ENCODE results near the gene GLIPR1L2.
A peak's percentile ranks its signal among the peaks of the same experiment; 100 is the strongest.
"Not testable (repeated sequence)": the region's sequence is repeated elsewhere in the genome, so short reads cannot be mapped to it uniquely, and the experiment has no call there.

Gene GLIPR1L2

GRCh38 chr12:75437564-75437963 lies 46.7 kb downstream of the GLIPR1L2 start:
- peak; percentile 33 for DNase-seq

GRCh38 chr12:75438059-75438754 lies 47.3 kb downstream of the GLIPR1L2 start:
- DNase-seq = no peak

GRCh38 chr12:75439048-75439447 lies 48.2 kb downstream of the GLIPR1L2 start:
- DNase-seq = peak; percentile 38

GRCh38 chr12:75439930-75440329 lies 49.0 kb downstream of the GLIPR1L2 start:
- peak; percentile 64 for DNase-seq

GRCh38 chr12:75441687-75442449 lies 51.0 kb downstream of the GLIPR1L2 start:
- not testable (repeated sequence) for DNase-seq

- DNase-seq = not testable (repeated sequence)
Measured at GRCh38 chr12:75442454-75442853, 51.6 kb downstream of the GLIPR1L2 start.

GRCh38 chr12:75443709-75444108 lies 52.8 kb downstream of the GLIPR1L2 start:
- no peak for DNase-seq

GRCh38 chr12:75444429-75445136 lies 53.7 kb downstream of the GLIPR1L2 start:
- DNase-seq = peak; percentile 72

GRCh38 chr12:75445137-75445507 lies 54.2 kb downstream of the GLIPR1L2 start:
- DNase-seq = not testable (repeated sequence)

- peak; percentile 90 for DNase-seq
Measured at GRCh38 chr12:75446857-75447256, 56.0 kb downstream of the GLIPR1L2 start.

- DNase-seq = peak; percentile 42
Measured at GRCh38 chr12:75447691-75448393, 57.0 kb downstream of the GLIPR1L2 start.

GRCh38 chr12:75452675-75453330 lies 61.9 kb downstream of the GLIPR1L2 start:
- DNase-seq = peak; percentile 44

GRCh38 chr12:75455839-75456238 lies 65.0 kb downstream of the GLIPR1L2 start:
- DNase-seq = no peak

- DNase-seq = no peak
Measured at GRCh38 chr12:75457191-75457590, 66.3 kb downstream of the GLIPR1L2 start.

GRCh38 chr12:75457866-75458265 lies 67.0 kb downstream of the GLIPR1L2 start:
- DNase-seq = not testable (repeated sequence)

GRCh38 chr12:75459755-75460154 lies 68.9 kb downstream of the GLIPR1L2 start:
- DNase-seq = no peak

GRCh38 chr12:75460204-75460603 lies 69.3 kb downstream of the GLIPR1L2 start:
- no peak for DNase-seq

- no peak for DNase-seq
Measured at GRCh38 chr12:75471902-75472890, 81.3 kb downstream of the GLIPR1L2 start.

- no peak for DNase-seq
Measured at GRCh38 chr12:75474116-75474515, 83.2 kb downstream of the GLIPR1L2 start.

- DNase-seq = peak; percentile 29
Measured at GRCh38 chr12:75476071-75476470, 85.2 kb downstream of the GLIPR1L2 start.

- no peak for DNase-seq
Measured at GRCh38 chr12:75477137-75477536, 86.2 kb downstream of the GLIPR1L2 start.
